Measurements from ENCODE around the gene COPS7B.

DNA sequence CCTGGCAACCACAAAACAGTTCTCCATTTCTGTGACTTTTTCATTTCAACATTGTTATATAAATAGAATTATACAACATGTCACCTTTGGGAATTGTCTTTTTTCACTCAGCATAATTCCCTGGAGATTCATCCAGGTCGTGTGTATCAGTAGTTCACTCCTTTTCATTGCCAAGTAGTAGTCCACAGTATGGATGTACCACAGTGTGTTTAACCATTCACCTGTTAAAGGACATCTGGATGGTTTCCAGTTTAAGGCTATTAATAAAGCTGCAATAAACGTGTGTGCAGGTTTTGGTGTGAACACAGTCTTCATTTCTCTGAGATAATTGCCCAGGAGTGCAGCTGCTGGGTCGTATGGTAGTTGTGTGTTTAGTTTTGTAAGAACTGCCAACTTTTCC lies 35.7 kb downstream of the COPS7B start:
- TF ChIP-seq CTCF (conservative IDR thresholded peaks at IDR 0.05) (no peak), EZH2 (IDR thresholded peaks at IDR 0.05; ENCODE audit: low read depth) (no peak)

All from PC-9 (cell line).